Astrocyte (in vitro differentiated cells and primary cell): ENCODE data around the gene DDX60. TPM values are rescaled to one million over a fixed set of nuclear protein-coding genes. Genes with fewer than 3 reads are reported as not detected.
"Not testable (repeated sequence)": the region's sequence is repeated elsewhere in the genome, so short reads cannot be mapped to it uniquely, and the experiment has no call there.

ENCODE experiments used
- DNase-seq: peaks from one replicate; pipeline ENCODE4 v3.0.0-alpha.2; 2010; ENCODE audit warnings: low read depth
- FAIRE-seq: peaks from 2 replicates; lab custom pipeline; 2011; peaks lifted over from hg19 to GRCh38; lab: Jason Lieb, UNC
- H2AFZ ChIP-seq: 2 replicates; pipeline ENCODE4 v1.6.0; 2012; ENCODE audit warnings: low read depth, low read length, inconsistent platforms
- H3K27ac ChIP-seq: 2 replicates; pipeline ENCODE4 v1.5.1; 2011; ENCODE audit warnings: low read depth, low read length, inconsistent platforms
- H3K27me3 ChIP-seq: 2 replicates; pipeline ENCODE4 v1.6.0; 2011; ENCODE audit warnings: low read length, inconsistent platforms; ENCODE audit not compliant: insufficient read depth
- H3K36me3 ChIP-seq: 2 replicates; pipeline ENCODE4 v1.5.1; 2011; ENCODE audit warnings: low read length, inconsistent platforms; ENCODE audit not compliant: insufficient read depth
- H3K4me1 ChIP-seq: 2 replicates; pipeline ENCODE4 v1.5.1; 2011; ENCODE audit warnings: low read length, inconsistent platforms; ENCODE audit not compliant: insufficient read depth
- H3K4me2 ChIP-seq: 2 replicates; pipeline ENCODE4 v1.6.0; 2012; ENCODE audit warnings: low read length, inconsistent platforms
- H3K4me3 ChIP-seq: 2 replicates; pipeline ENCODE4 v1.5.1; 2011; ENCODE audit warnings: low read depth, mild to moderate bottlenecking, low read length, inconsistent platforms; ENCODE audit not compliant: insufficient read depth
- H3K79me2 ChIP-seq: 2 replicates; pipeline ENCODE4 v1.6.0; 2012; ENCODE audit warnings: mild to moderate bottlenecking, low read length, inconsistent platforms; ENCODE audit not compliant: insufficient read depth
- H3K9ac ChIP-seq: 2 replicates; pipeline ENCODE4 v1.6.0; 2012; ENCODE audit warnings: mild to moderate bottlenecking, low read length, inconsistent platforms
- H3K9me3 ChIP-seq: 2 replicates; pipeline ENCODE4 v1.5.1; 2012; ENCODE audit warnings: low read depth, mild to moderate bottlenecking, low read length, inconsistent platforms; ENCODE audit not compliant: insufficient read depth
- H4K20me1 ChIP-seq: 2 replicates; pipeline ENCODE4 v1.6.0; 2012; ENCODE audit warnings: low read length, inconsistent platforms; ENCODE audit not compliant: insufficient read depth
- H3K27ac Mint-ChIP-seq: one replicate; pipeline ENCODE4 v1.8.0; 2021; ENCODE audit warnings: mild to moderate bottlenecking, mixed read lengths; ENCODE audit not compliant: unreplicated experiment
- H3K27me3 Mint-ChIP-seq: one replicate; pipeline ENCODE4 v1.8.0; 2021; ENCODE audit warnings: low read depth, mixed read lengths; ENCODE audit not compliant: unreplicated experiment
- H3K36me3 Mint-ChIP-seq: one replicate; pipeline ENCODE4 v1.8.0; 2021; ENCODE audit warnings: low read depth, mixed read lengths; ENCODE audit not compliant: unreplicated experiment
- H3K4me1 Mint-ChIP-seq: one replicate; pipeline ENCODE4 v1.8.0; 2021; ENCODE audit warnings: low read depth, mixed read lengths; ENCODE audit not compliant: unreplicated experiment
- H3K4me3 Mint-ChIP-seq: one replicate; pipeline ENCODE4 v1.8.0; 2021; ENCODE audit warnings: mild to moderate bottlenecking, moderate library complexity, mixed read lengths; ENCODE audit not compliant: unreplicated experiment
- H3K9me3 Mint-ChIP-seq: one replicate; pipeline ENCODE4 v1.8.0; 2021; ENCODE audit warnings: mild to moderate bottlenecking, mixed read lengths; ENCODE audit not compliant: unreplicated experiment
- CTCF ChIP-seq: IDR thresholded peaks from 2 replicates; pipeline ENCODE4 v1.5.1; 2011; ENCODE audit warnings: low read depth, mild to moderate bottlenecking, inconsistent platforms, low read length, moderate library complexity; ENCODE audit not compliant: insufficient read depth
- EZH2 ChIP-seq: IDR thresholded peaks from 2 replicates; pipeline ENCODE4 v1.6.1; 2012; ENCODE audit warnings: mild to moderate bottlenecking, low read length, inconsistent platforms; ENCODE audit not compliant: insufficient read depth
- total RNA-seq: library from RNA; stranded (reverse); gene quantifications from 2 replicates; pipeline ENCODE4 v1.2.1, GENCODE V29; 2021

The DDX60 gene
- total RNA-seq, 1 donor from 2014 or later = 44.0 TPM

GRCh38 chr4:168293386-168293975, 25.1 kb downstream of the DDX60 start:
- no peak overlapping the region for H3K4me3 ChIP-seq
- no peaks in the 10 kb centered on the region for H3K9me3 ChIP-seq
- H3K27me3 ChIP-seq = no peaks in the 10 kb centered on the region
- Mint-ChIP-seq H3K9me3 (no peaks in the 10 kb centered on the region), H3K4me1 (no peaks in the 10 kb centered on the region), H3K4me3 (no peak overlapping the region), H3K36me3 (peaks cover 13% of the 10 kb centered on the region), H3K27me3 (no peaks in the 10 kb centered on the region), H3K27ac (no peak overlapping the region)
- no peak overlapping the region for H2AFZ ChIP-seq
- H3K4me2 ChIP-seq = no peak overlapping the region
- DNase-seq (no peak), FAIRE-seq (no peak)
- no peaks in the 10 kb centered on the region for H4K20me1 ChIP-seq
- no peak overlapping the region for H3K9ac ChIP-seq
- H3K36me3 ChIP-seq = no peaks in the 10 kb centered on the region
- no peak overlapping the region for H3K27ac ChIP-seq
- TF ChIP-seq CTCF (no peak), EZH2 (no peak)
- no peaks in the 10 kb centered on the region for H3K79me2 ChIP-seq
- H3K4me1 ChIP-seq = no peaks in the 10 kb centered on the region

- Mint-ChIP-seq H3K4me1 (no peaks in the 10 kb centered on the region), H3K27me3 (no peaks in the 10 kb centered on the region), H3K36me3 (peaks cover 12% of the 10 kb centered on the region), H3K4me3 (no peak overlapping the region), H3K9me3 (no peaks in the 10 kb centered on the region), H3K27ac (no peak overlapping the region)
- H3K9ac ChIP-seq = no peak overlapping the region
- no peaks in the 10 kb centered on the region for H3K4me1 ChIP-seq
- H3K4me2 ChIP-seq = no peak overlapping the region
- H3K36me3 ChIP-seq = no peaks in the 10 kb centered on the region
- H3K4me3 ChIP-seq = no peak overlapping the region
- H4K20me1 ChIP-seq = no peaks in the 10 kb centered on the region
- FAIRE-seq (no peak), DNase-seq (no peak)
- TF ChIP-seq EZH2 (no peak), CTCF (no peak)
- H3K9me3 ChIP-seq = no peaks in the 10 kb centered on the region
- H3K79me2 ChIP-seq = no peaks in the 10 kb centered on the region
- no peak overlapping the region for H3K27ac ChIP-seq
- no peaks in the 10 kb centered on the region for H3K27me3 ChIP-seq
- no peak overlapping the region for H2AFZ ChIP-seq
Measured at GRCh38 chr4:168291242-168291641, 27.3 kb downstream of the DDX60 start.

- not testable (repeated sequence) for H3K27ac Mint-ChIP-seq, H3K9me3 Mint-ChIP-seq, H3K4me1 ChIP-seq, H3K27me3 ChIP-seq, FAIRE-seq, H3K27ac ChIP-seq, H3K4me1 Mint-ChIP-seq, H3K9me3 ChIP-seq, H3K9ac ChIP-seq, H2AFZ ChIP-seq, H3K79me2 ChIP-seq, H3K4me3 ChIP-seq, H3K4me2 ChIP-seq, H3K36me3 ChIP-seq, H3K27me3 Mint-ChIP-seq, DNase-seq, H3K4me3 Mint-ChIP-seq, H4K20me1 ChIP-seq
- peaks cover 11% of the 10 kb centered on the region for H3K36me3 Mint-ChIP-seq
Measured at GRCh38 chr4:168285850-168286249, 32.7 kb downstream of the DDX60 start.
